Brain microvascular endothelial cell (primary cell): ENCODE measurements around the gene ADAMTS2.
A peak's percentile ranks its signal among the peaks of the same experiment; 100 is the strongest.

Experiments
- DNase-seq: peaks from one replicate; pipeline ENCODE4 v3.0.0-alpha.2; 2020
- H3K27ac ChIP-seq: fragments of 250-450 bp; sonication (Bioruptor Pico); 2 replicates; pipeline ENCODE4 v1.5.1; 2020; ENCODE audit warnings: mild to moderate bottlenecking, moderate library complexity
- H3K27me3 ChIP-seq: fragments of 250-450 bp; sonication (Bioruptor Pico); replicated peaks from 2 replicates; pipeline ENCODE4 v1.5.1; 2020; ENCODE audit warnings: mild to moderate bottlenecking
- H3K36me3 ChIP-seq: fragments of 250-450 bp; sonication (Bioruptor Pico); replicated peaks from 2 replicates; pipeline ENCODE4 v1.5.1; 2020; ENCODE audit warnings: mild to moderate bottlenecking
- H3K4me3 ChIP-seq: 2 replicates; pipeline ENCODE4 v1.5.1; 2011; ENCODE audit warnings: low read depth, mild to moderate bottlenecking, control low read depth, low read length, moderate library complexity
- in situ Hi-C: cut with HindIII; loops from 2 replicates; pipeline ENCODE4 v1.10.0; 2017; ENCODE audit warnings: low sequenced_read_pairs, low pct_ligation_motif_present
- TF ChIP-seq, protein P1 (sequence below): IDR thresholded peaks from 2 replicates; pipeline ENCODE4 v1.5.1; 2011; ENCODE audit warnings: low read depth, mild to moderate bottlenecking, moderate library complexity, low read length, control low read depth, inconsistent platforms; ENCODE audit errors: missing control alignments

Gene ADAMTS2

DNA sequence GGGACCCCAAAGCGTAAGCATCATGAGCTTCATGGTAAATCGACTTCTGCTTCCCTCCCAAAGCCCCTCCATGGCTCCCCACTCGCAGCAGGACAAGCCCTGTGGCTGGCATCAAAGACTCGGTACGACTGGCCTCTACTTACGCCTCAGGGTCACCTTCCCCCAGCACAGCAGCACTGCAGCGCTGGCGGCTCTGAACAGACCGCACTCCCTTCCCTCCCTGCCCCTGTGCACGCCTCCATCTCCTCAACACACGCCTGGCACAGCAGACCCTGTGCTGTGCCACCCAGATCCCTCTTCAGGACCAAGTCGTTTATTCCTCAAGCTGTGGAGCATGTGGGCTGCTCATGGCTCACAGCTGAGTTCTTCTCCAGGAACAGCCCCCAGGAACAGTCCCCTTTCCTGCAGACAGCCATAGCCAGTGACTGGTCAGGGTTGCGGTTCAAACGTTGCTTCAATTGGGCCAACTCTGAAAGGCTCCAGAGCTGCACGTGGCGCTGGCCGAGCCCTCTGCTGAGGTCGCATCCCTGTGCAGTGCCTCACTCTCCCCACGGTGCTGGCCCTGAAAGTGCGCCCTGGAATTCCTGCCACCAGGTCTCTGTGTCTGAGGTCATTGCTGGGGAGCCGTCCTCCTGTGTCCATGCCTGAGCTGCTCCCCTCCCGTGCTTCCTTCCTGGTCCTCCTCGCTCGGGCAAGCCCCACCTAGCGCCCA is 197.1 kb downstream of the ADAMTS2 start:
- Histone ChIP-seq H3K36me3 (peaks cover 6% of the 10 kb centered on the region), H3K4me3 (no peak overlapping the region), H3K27me3 (no peaks in the 10 kb centered on the region), H3K27ac (no peak overlapping the region)
- TF ChIP-seq, protein P1, sequence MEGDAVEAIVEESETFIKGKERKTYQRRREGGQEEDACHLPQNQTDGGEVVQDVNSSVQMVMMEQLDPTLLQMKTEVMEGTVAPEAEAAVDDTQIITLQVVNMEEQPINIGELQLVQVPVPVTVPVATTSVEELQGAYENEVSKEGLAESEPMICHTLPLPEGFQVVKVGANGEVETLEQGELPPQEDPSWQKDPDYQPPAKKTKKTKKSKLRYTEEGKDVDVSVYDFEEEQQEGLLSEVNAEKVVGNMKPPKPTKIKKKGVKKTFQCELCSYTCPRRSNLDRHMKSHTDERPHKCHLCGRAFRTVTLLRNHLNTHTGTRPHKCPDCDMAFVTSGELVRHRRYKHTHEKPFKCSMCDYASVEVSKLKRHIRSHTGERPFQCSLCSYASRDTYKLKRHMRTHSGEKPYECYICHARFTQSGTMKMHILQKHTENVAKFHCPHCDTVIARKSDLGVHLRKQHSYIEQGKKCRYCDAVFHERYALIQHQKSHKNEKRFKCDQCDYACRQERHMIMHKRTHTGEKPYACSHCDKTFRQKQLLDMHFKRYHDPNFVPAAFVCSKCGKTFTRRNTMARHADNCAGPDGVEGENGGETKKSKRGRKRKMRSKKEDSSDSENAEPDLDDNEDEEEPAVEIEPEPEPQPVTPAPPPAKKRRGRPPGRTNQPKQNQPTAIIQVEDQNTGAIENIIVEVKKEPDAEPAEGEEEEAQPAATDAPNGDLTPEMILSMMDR, result no peak
- in situ Hi-C loops, result no loop called here
- DNase-seq, result no peak

DNA sequence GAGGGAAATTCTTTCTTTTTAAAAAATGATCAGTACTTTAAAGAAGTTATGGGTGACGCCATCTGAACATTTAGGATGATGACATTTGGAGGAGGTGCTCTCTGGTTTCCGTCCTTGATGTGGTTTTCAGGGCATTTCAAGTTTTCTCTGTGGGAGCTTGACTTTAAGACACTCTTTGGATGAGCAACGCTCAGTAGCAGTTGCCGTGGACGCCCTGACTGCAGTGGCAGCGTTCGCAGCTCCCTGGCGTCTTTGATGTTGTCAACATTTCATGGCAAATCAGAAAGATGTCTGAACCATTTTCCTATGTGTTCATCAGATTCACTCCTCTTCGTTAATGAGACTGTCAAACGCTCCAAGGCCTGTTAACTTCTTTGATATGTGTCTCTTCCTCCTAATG is 199.0 kb downstream of the ADAMTS2 start:
- Histone ChIP-seq H3K36me3 (no peaks in the 10 kb centered on the region), H3K27me3 (no peaks in the 10 kb centered on the region), H3K27ac (no peak overlapping the region), H3K4me3 (no peak overlapping the region)
- TF ChIP-seq, protein P1, result no peak
- in situ Hi-C loops, result no loop called here
- no peak for DNase-seq

DNA sequence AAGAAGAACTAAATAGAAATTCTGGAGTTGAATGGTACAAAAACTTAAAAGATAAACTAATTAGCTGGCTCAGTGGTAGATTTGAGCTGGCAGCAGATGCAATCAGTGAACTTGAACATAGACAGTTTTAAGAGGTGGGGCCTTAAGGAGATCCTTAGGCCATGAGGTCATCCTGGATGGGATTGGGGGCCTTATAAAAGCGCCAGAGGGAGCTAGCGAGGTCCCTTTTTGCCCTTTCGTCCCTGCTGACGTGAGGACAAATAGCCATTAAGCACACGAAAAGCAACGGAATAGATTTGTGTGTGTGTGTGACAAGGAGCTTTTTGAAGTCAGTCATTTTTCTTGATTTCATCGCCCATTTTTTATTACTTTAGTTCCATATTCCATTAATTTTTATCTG is 201.8 kb downstream of the ADAMTS2 start:
- DNase-seq, result no peak
- Histone ChIP-seq H3K27ac (no peak overlapping the region), H3K27me3 (no peaks in the 10 kb centered on the region), H3K36me3 (no peaks in the 10 kb centered on the region), H3K4me3 (no peak overlapping the region)
- in situ Hi-C loops, result no loop called here
- TF ChIP-seq, protein P1, result peak; percentile 35

DNA sequence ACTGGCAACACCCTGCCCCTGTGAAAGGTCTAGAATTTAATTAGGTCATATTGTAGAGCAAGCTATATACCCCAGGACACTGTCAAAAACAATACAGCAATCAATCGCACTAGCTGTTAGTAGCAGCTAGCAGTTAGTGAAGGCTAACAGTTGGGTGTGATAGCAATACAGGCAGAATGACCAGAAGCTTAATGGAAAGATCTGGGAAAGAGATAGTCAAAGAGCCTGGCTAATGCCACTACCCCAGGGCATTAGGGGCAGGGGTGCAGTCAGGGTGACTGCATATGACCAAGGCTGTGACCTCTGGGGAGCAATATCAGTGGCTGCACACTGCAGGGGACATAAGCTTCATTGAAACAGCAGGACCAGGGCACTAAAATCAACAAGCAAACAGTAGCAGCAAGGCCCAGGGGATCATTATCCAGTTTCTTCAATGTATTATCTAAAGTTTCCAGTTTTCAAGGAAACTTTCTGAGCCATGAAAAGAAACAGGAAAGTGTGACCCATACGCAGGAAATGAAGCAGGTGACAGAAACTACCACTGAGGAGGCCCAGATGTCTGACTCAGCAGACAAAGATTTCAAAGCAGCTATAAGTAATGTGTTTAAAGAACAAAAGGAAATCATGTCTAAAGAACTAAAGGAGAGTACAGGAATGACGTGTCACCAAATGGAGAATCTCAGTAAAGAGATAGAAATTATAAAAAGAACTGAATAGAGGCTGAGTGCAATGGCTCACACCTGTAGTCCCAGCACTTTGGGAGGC is 202.6 kb downstream of the ADAMTS2 start:
- Histone ChIP-seq H3K36me3 (no peaks in the 10 kb centered on the region), H3K27me3 (no peaks in the 10 kb centered on the region), H3K4me3 (no peak overlapping the region), H3K27ac (peak overlapping the region; percentile 57)
- in situ Hi-C loops, result no loop called here
- TF ChIP-seq, protein P1, result no peak
- DNase-seq, result peak; percentile 68

DNA sequence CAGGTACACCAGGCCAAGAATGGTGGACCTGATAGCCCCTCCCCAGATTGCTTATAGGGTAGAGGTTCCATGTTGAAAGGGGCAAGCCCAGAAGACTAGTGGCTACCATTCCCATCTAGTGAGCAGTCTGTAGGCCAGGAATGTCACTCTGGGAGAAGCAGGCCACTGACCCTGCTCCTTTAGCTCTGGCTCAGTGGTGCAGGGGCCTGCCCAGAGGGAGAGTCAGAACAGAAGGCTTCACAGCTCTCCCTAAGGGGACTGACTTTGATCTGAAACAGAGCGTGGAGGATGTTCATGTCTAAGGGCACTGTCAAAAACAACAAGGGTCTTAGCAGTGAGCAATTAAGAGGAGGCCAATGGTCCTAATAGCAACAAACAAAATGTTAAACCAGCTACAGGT is 203.4 kb downstream of the ADAMTS2 start:
- Histone ChIP-seq H3K27ac (no peak overlapping the region), H3K36me3 (no peaks in the 10 kb centered on the region), H3K27me3 (no peaks in the 10 kb centered on the region), H3K4me3 (no peak overlapping the region)
- in situ Hi-C loops, result no loop called here
- no peak for DNase-seq
- TF ChIP-seq, protein P1, result no peak

DNA sequence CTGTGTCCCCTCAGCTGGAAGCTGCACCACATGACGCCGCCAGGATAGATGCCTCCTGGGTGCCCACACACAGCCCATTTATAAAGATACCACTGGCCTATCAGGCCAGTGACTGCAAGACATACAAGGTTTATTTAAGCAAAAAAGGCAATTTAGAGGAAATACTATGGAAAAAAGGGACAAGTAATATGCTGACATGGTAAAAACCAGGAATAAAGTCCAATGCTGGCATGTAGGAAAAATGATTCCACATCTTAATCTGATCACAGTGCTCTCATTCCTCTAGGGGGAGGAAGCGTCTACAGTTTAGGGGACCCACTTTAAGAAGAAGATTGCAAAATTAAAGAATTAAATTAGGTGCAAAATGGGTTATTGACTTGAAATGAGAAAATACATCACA is 205.0 kb downstream of the ADAMTS2 start:
- TF ChIP-seq, protein P1, result no peak

More for the DNA sequence above, 205.0 kb downstream of the ADAMTS2 start:
- no peak overlapping the region for H3K27ac ChIP-seq
- no peaks in the 10 kb centered on the region for H3K36me3 ChIP-seq
- in situ Hi-C loops, result no loop called here
- H3K27me3 ChIP-seq, result no peaks in the 10 kb centered on the region
- no peak overlapping the region for H3K4me3 ChIP-seq
- no peak for DNase-seq
